K562 (cell line): ENCODE results near the gene TRIO. TPM values are rescaled to one million over a fixed set of nuclear protein-coding genes. Genes with fewer than 3 reads are reported as not detected.

Experiments used
- DPF2 ChIP-seq: fragments of 450-650 bp; IDR thresholded peaks from 2 replicates; pipeline ENCODE4 v1.6.1; 2016
- MAZ ChIP-seq, 2 experiments: fragments of 450-650 bp in 1 of 2; sonication (generic) in 1 of 2; formaldehyde crosslinking; IDR thresholded peaks in 1 of 2; conservative IDR thresholded peaks in 1 of 2; 2 replicates each; pipeline versions ENCODE4 v1.4.0 to v1.5.0; 2020; ENCODE audit warnings: mild to moderate bottlenecking in 1 of 2, missing genetic modification reagents in 1 of 2
- NBN ChIP-seq: fragments of 450-650 bp; IDR thresholded peaks from 2 replicates; pipeline ENCODE4 v1.6.1; 2016; ENCODE audit warnings: low read depth, mild to moderate bottlenecking
- SMARCA4 ChIP-seq: fragments of 450-650 bp; IDR thresholded peaks from 2 replicates; pipeline ENCODE4 v1.6.1; 2016
- polyA plus RNA-seq, 8 experiments: library from polyadenylated mRNA; depleted of rRNA in 4 of 8; stranded (reverse) in 5 of 8; unstranded in 3 of 8; fragments of >200 nt; fragmentation: Nextera tagmentation in 2 of 8; fragmentation: Illumina TruSeq in 1 of 8; extraction: Ambion mirVana in 2 of 8; extraction: Trizol in 1 of 8; gene quantifications; 2 replicates each; pipeline versions ENCODE4 v1.2.1 to v1.2.3, GENCODE V29; 2011 to 2014; ENCODE audit warnings: inconsistent platforms in 1 of 8, missing spikeins in 1 of 8
- total RNA-seq, 7 experiments: library from RNA; depleted of rRNA in 6 of 7; stranded (reverse); fragments of >200 nt in 6 of 7; fragmentation: Illumina TruSeq in 2 of 7; extraction: Trizol in 2 of 7; gene quantifications; 2 replicates each; pipeline versions ENCODE4 v1.2.1 to v1.2.3, GENCODE V29; 2011 to 2021; ENCODE audit warnings: low replicate concordance in 1 of 7
- TF ChIP-seq, protein P1 (sequence below): fragments of 250-450 bp; sonication (Bioruptor Pico); IDR thresholded peaks from 2 replicates; pipeline ENCODE4 v1.5.0; 2021; ENCODE audit warnings: mild to moderate bottlenecking, borderline replicate concordance
- TF ChIP-seq, protein P2 (sequence below): fragments of 450-650 bp; IDR thresholded peaks from 2 replicates; pipeline ENCODE4 v1.6.1; 2017; ENCODE audit warnings: antibody characterized with exemption, mild to moderate bottlenecking
- TF ChIP-seq, protein P3 (sequence below): fragments of 250-450 bp; sonication (Bioruptor Pico); IDR thresholded peaks from 2 replicates; pipeline ENCODE4 v1.8.0; 2022; ENCODE audit warnings: inconsistent platforms, mild to moderate bottlenecking, moderate library complexity, borderline replicate concordance

TRIO gene
- total and polyA plus RNA-seq, 9 of the 15 experiments (the other 6 are each of a cell fraction or from before 2014, with no cell fraction given): 0.24 to 5.0 (median 1.1) TPM

DNA sequence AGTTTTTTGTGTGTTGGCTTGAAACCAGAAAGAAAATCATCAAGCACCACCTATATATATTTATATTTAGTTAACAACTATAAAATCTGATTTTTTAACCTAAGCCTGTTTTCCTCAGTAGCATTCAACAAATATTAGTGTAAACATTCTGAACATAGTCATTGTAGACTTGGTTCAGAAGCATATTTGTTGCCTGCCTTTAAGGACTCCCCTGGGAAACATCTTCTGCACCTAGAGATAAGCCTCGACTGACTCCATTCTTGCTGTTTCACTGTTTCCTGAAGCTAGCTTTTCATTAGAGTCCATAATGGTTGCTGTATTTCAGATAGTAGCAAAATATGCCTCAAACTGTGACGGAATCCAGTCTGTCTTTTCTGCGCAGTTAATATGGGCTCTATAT is 123.5 kb downstream of the TRIO start (continued):
- TF ChIP-seq, protein P1, sequence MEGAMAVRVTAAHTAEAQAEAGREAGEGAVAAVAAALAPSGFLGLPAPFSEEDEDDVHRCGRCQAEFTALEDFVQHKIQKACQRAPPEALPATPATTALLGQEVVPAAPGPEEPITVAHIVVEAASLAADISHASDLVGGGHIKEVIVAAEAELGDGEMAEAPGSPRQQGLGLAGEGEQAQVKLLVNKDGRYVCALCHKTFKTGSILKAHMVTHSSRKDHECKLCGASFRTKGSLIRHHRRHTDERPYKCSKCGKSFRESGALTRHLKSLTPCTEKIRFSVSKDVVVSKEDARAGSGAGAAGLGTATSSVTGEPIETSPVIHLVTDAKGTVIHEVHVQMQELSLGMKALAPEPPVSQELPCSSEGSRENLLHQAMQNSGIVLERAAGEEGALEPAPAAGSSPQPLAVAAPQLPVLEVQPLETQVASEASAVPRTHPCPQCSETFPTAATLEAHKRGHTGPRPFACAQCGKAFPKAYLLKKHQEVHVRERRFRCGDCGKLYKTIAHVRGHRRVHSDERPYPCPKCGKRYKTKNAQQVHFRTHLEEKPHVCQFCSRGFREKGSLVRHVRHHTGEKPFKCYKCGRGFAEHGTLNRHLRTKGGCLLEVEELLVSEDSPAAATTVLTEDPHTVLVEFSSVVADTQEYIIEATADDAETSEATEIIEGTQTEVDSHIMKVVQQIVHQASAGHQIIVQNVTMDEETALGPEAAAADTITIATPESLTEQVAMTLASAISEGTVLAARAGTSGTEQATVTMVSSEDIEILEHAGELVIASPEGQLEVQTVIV (CRISPR knock-in tag): no peak
- TF ChIP-seq SMARCA4 (peak; percentile 82), MAZ (CRISPR knock-in tag; conservative IDR thresholded peaks at IDR 0.05 in 1 of 2, IDR thresholded peaks at IDR 0.05 in 1 of 2) (0 out of 4 replicates have a peak, but pooled peaks have one; percentile 18 to 20), DPF2 (peak; percentile 85), NBN (no peak)
- TF ChIP-seq, protein P2, sequence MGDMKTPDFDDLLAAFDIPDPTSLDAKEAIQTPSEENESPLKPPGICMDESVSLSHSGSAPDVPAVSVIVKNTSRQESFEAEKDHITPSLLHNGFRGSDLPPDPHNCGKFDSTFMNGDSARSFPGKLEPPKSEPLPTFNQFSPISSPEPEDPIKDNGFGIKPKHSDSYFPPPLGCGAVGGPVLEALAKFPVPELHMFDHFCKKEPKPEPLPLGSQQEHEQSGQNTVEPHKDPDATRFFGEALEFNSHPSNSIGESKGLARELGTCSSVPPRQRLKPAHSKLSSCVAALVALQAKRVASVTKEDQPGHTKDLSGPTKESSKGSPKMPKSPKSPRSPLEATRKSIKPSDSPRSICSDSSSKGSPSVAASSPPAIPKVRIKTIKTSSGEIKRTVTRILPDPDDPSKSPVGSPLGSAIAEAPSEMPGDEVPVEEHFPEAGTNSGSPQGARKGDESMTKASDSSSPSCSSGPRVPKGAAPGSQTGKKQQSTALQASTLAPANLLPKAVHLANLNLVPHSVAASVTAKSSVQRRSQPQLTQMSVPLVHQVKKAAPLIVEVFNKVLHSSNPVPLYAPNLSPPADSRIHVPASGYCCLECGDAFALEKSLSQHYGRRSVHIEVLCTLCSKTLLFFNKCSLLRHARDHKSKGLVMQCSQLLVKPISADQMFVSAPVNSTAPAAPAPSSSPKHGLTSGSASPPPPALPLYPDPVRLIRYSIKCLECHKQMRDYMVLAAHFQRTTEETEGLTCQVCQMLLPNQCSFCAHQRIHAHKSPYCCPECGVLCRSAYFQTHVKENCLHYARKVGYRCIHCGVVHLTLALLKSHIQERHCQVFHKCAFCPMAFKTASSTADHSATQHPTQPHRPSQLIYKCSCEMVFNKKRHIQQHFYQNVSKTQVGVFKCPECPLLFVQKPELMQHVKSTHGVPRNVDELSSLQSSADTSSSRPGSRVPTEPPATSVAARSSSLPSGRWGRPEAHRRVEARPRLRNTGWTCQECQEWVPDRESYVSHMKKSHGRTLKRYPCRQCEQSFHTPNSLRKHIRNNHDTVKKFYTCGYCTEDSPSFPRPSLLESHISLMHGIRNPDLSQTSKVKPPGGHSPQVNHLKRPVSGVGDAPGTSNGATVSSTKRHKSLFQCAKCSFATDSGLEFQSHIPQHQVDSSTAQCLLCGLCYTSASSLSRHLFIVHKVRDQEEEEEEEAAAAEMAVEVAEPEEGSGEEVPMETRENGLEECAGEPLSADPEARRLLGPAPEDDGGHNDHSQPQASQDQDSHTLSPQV: peak; percentile 78
- TF ChIP-seq, protein P3, sequence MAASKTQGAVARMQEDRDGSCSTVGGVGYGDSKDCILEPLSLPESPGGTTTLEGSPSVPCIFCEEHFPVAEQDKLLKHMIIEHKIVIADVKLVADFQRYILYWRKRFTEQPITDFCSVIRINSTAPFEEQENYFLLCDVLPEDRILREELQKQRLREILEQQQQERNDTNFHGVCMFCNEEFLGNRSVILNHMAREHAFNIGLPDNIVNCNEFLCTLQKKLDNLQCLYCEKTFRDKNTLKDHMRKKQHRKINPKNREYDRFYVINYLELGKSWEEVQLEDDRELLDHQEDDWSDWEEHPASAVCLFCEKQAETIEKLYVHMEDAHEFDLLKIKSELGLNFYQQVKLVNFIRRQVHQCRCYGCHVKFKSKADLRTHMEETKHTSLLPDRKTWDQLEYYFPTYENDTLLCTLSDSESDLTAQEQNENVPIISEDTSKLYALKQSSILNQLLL (CRISPR knock-in tag): no peak
